ENCODE data around the gene SKAP1. TPM values are rescaled to one million over a fixed set of nuclear protein-coding genes. Genes with fewer than 3 reads are reported as not detected.

Gene SKAP1
- total and polyA plus RNA-seq, 2 experiments from 2014 or later: 0.27 TPM; not detected in 1

DNA sequence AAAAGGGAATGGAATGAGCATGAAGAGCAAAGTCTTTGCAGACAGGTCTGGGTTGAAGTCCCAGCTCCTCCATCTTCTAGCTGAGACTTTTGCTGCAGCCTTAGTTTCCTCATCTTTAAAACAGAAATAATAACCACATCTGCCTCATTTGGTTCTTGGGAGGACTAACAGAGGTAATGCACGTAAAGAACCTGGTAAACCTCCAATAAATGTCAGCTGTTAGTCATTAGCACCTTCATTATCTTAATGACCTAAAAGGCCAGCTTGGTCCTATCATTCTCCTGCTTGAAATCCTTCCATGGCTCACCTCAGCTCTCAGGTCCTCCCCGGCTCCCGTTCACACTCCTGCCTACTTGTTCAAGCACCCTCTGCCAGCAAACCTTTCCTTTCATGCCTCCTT lies 51.8 kb downstream of the SKAP1 start:
- Histone ChIP-seq H3K4me2 (no peak overlapping the region), H3K27me3 (ENCODE audit: insufficient read depth) (no peaks in the 10 kb centered on the region; the same call in 1 of the 2 replicates), H3F3A (replicated peaks; ENCODE audit: low read depth) (no peaks in the 10 kb centered on the region), H3K4me3 (no peak overlapping the region), H3K79me2 (replicated peaks; ENCODE audit: insufficient read depth) (no peaks in the 10 kb centered on the region), H2AFZ (no peak overlapping the region), H4K20me1 (replicated peaks; ENCODE audit: insufficient read depth) (no peaks in the 10 kb centered on the region), H3K36me3 (ENCODE audit: insufficient read depth) (no peaks in the 10 kb centered on the region), H3K27ac (ENCODE audit: low read depth) (no peak overlapping the region), H3K4me1 (ENCODE audit: insufficient read depth) (no peaks in the 10 kb centered on the region), H3K9me2 (ENCODE audit: insufficient read depth) (no peaks in the 10 kb centered on the region)
- TF ChIP-seq NANOG (IDR thresholded peaks at IDR 0.05; ENCODE audit: borderline replicate concordance) (no peak), REST (IDR thresholded peaks at IDR 0.05; ENCODE audit: unreplicated experiment) (no peak), STAT1 (IDR thresholded peaks at IDR 0.05; ENCODE audit: unreplicated experiment) (no peak), POLR2AphosphoS5 (IDR thresholded peaks at IDR 0.05; ENCODE audit: low read depth) (no peak), ZNF114 (CRISPR knock-in tag; IDR thresholded peaks at IDR 0.05) (no peak), ZNF331 (CRISPR knock-in tag; IDR thresholded peaks at IDR 0.05; ENCODE audit: low read depth) (no peak), ETS1 (IDR thresholded peaks at IDR 0.05) (no peak), JUNB (IDR thresholded peaks at IDR 0.05; ENCODE audit: unreplicated experiment) (no peak), EZH2 (IDR thresholded peaks at IDR 0.05; ENCODE audit: low read depth, unreplicated experiment) (no peak), EZH2phosphoT487 (IDR thresholded peaks at IDR 0.05; ENCODE audit: unreplicated experiment) (no peak), CREB1 (CRISPR knock-in tag; IDR thresholded peaks at IDR 0.05; ENCODE audit: low read depth) (no peak)
- TF ChIP-seq, protein P1, sequence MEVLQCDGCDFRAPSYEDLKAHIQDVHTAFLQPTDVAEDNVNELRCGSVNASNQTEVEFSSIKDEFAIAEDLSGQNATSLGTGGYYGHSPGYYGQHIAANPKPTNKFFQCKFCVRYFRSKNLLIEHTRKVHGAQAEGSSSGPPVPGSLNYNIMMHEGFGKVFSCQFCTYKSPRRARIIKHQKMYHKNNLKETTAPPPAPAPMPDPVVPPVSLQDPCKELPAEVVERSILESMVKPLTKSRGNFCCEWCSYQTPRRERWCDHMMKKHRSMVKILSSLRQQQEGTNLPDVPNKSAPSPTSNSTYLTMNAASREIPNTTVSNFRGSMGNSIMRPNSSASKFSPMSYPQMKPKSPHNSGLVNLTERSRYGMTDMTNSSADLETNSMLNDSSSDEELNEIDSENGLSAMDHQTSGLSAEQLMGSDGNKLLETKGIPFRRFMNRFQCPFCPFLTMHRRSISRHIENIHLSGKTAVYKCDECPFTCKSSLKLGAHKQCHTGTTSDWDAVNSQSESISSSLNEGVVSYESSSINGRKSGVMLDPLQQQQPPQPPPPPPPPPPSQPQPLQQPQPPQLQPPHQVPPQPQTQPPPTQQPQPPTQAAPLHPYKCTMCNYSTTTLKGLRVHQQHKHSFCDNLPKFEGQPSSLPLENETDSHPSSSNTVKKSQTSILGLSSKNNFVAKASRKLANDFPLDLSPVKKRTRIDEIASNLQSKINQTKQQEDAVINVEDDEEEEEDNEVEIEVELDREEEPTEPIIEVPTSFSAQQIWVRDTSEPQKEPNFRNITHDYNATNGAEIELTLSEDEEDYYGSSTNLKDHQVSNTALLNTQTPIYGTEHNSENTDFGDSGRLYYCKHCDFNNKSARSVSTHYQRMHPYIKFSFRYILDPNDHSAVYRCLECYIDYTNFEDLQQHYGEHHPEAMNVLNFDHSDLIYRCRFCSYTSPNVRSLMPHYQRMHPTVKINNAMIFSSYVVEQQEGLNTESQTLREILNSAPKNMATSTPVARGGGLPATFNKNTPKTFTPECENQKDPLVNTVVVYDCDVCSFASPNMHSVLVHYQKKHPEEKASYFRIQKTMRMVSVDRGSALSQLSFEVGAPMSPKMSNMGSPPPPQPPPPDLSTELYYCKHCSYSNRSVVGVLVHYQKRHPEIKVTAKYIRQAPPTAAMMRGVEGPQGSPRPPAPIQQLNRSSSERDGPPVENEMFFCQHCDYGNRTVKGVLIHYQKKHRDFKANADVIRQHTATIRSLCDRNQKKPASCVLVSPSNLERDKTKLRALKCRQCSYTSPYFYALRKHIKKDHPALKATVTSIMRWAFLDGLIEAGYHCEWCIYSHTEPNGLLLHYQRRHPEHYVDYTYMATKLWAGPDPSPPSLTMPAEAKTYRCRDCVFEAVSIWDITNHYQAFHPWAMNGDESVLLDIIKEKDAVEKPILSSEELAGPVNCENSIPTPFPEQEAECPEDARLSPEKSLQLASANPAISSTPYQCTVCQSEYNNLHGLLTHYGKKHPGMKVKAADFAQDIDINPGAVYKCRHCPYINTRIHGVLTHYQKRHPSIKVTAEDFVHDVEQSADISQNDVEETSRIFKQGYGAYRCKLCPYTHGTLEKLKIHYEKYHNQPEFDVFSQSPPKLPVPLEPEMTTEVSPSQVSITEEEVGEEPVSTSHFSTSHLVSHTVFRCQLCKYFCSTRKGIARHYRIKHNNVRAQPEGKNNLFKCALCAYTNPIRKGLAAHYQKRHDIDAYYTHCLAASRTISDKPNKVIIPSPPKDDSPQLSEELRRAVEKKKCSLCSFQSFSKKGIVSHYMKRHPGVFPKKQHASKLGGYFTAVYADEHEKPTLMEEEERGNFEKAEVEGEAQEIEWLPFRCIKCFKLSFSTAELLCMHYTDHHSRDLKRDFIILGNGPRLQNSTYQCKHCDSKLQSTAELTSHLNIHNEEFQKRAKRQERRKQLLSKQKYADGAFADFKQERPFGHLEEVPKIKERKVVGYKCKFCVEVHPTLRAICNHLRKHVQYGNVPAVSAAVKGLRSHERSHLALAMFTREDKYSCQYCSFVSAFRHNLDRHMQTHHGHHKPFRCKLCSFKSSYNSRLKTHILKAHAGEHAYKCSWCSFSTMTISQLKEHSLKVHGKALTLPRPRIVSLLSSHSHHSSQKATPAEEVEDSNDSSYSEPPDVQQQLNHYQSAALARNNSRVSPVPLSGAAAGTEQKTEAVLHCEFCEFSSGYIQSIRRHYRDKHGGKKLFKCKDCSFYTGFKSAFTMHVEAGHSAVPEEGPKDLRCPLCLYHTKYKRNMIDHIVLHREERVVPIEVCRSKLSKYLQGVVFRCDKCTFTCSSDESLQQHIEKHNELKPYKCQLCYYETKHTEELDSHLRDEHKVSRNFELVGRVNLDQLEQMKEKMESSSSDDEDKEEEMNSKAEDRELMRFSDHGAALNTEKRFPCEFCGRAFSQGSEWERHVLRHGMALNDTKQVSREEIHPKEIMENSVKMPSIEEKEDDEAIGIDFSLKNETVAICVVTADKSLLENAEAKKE (CRISPR knock-in tag; IDR thresholded peaks at IDR 0.05): no peak
- TF ChIP-seq, protein P2, sequence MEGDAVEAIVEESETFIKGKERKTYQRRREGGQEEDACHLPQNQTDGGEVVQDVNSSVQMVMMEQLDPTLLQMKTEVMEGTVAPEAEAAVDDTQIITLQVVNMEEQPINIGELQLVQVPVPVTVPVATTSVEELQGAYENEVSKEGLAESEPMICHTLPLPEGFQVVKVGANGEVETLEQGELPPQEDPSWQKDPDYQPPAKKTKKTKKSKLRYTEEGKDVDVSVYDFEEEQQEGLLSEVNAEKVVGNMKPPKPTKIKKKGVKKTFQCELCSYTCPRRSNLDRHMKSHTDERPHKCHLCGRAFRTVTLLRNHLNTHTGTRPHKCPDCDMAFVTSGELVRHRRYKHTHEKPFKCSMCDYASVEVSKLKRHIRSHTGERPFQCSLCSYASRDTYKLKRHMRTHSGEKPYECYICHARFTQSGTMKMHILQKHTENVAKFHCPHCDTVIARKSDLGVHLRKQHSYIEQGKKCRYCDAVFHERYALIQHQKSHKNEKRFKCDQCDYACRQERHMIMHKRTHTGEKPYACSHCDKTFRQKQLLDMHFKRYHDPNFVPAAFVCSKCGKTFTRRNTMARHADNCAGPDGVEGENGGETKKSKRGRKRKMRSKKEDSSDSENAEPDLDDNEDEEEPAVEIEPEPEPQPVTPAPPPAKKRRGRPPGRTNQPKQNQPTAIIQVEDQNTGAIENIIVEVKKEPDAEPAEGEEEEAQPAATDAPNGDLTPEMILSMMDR (conservative IDR thresholded peaks at IDR 0.05; ENCODE audit: low read depth in 2 of 2): no peak
- H3K4me1 Mint-ChIP-seq: no peaks in the 10 kb centered on the region
- no peak for ATAC-seq
- H3K36me3 Mint-ChIP-seq (ENCODE audit: low read depth): no peaks in the 10 kb centered on the region
- H3K4me3 Mint-ChIP-seq: no peak overlapping the region
- H3K9me3 Mint-ChIP-seq: no peaks in the 10 kb centered on the region
- H3K27ac Mint-ChIP-seq: no peak overlapping the region
- DNase-seq (ENCODE audit: low spot score): no peak
- H3K27me3 Mint-ChIP-seq (ENCODE audit: insufficient read depth, low read depth, poor library complexity): no peaks in the 10 kb centered on the region

Data from GM23338 (cell line).